SU-DHL-6 (cell line): Measurements from ENCODE around the gene PRPF31.

Experiments
- EZH2phosphoT487 ChIP-seq: fragments of 200-600 bp; sonication (generic), shearing (Covaris generic); conservative IDR thresholded peaks from 2 replicates; pipeline ENCODE4 v1.6.1; 2018; ENCODE audit warnings: mild to moderate bottlenecking, antibody characterized with exemption, low read length, moderate library complexity, mixed read lengths
- TF ChIP-seq, protein P1 (sequence below): fragments of 200-600 bp; sonication (generic); IDR thresholded peaks from one replicate; pipeline ENCODE4 v1.5.1; 2017; ENCODE audit warnings: antibody characterized with exemption, mild to moderate bottlenecking, low read length, moderate library complexity; ENCODE audit not compliant: insufficient read depth, poor library complexity, severe bottlenecking

DNA sequence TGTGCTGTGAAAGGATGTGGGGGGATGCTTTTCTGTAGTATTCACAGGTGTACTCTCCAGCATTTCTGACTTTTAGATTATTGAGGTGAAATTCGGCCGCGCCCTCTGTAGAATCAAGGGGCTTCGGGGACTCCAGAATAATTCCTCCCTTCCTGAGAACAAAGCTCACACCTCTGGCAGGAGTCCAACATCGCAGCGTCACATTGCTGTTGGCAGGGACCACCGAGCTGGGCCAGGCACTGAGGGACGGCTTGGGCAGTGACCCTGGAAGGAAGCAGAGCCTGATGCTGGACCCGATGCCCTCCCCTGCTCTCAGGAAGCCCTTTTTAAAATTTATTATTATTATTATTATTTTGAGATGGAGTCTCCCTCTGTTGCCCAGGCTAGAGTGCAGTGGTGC is 40.7 kb upstream of the PRPF31 start:
- no peak for TF ChIP-seq EZH2phosphoT487
- TF ChIP-seq, protein P1, sequence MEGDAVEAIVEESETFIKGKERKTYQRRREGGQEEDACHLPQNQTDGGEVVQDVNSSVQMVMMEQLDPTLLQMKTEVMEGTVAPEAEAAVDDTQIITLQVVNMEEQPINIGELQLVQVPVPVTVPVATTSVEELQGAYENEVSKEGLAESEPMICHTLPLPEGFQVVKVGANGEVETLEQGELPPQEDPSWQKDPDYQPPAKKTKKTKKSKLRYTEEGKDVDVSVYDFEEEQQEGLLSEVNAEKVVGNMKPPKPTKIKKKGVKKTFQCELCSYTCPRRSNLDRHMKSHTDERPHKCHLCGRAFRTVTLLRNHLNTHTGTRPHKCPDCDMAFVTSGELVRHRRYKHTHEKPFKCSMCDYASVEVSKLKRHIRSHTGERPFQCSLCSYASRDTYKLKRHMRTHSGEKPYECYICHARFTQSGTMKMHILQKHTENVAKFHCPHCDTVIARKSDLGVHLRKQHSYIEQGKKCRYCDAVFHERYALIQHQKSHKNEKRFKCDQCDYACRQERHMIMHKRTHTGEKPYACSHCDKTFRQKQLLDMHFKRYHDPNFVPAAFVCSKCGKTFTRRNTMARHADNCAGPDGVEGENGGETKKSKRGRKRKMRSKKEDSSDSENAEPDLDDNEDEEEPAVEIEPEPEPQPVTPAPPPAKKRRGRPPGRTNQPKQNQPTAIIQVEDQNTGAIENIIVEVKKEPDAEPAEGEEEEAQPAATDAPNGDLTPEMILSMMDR: no peak
